ENCODE results near the gene TMEM134.

- TF ChIP-seq, protein P1, sequence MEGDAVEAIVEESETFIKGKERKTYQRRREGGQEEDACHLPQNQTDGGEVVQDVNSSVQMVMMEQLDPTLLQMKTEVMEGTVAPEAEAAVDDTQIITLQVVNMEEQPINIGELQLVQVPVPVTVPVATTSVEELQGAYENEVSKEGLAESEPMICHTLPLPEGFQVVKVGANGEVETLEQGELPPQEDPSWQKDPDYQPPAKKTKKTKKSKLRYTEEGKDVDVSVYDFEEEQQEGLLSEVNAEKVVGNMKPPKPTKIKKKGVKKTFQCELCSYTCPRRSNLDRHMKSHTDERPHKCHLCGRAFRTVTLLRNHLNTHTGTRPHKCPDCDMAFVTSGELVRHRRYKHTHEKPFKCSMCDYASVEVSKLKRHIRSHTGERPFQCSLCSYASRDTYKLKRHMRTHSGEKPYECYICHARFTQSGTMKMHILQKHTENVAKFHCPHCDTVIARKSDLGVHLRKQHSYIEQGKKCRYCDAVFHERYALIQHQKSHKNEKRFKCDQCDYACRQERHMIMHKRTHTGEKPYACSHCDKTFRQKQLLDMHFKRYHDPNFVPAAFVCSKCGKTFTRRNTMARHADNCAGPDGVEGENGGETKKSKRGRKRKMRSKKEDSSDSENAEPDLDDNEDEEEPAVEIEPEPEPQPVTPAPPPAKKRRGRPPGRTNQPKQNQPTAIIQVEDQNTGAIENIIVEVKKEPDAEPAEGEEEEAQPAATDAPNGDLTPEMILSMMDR (IDR thresholded peaks at IDR 0.05), result no peak
- TF ChIP-seq POLR2A (IDR thresholded peaks at IDR 0.05), result no peak
Observed at GRCh38 chr11:67468056-67468455, 995 bp downstream of the TMEM134 start.
